Fibroblast of villous mesenchyme (primary cell): ENCODE measurements around the gene SPSB4. TPM values are rescaled to one million over a fixed set of nuclear protein-coding genes. Genes with fewer than 3 reads are reported as not detected.
"Not testable (repeated sequence)": the region's sequence is repeated elsewhere in the genome, so short reads cannot be mapped to it uniquely, and the experiment has no call there.

Experiments used
- DNase-seq: peaks from one replicate; pipeline ENCODE4 v3.0.0-alpha.2; 2010; ENCODE audit warnings: low read depth
- H3K4me3 ChIP-seq: 2 replicates; pipeline ENCODE4 v1.5.1; 2011; ENCODE audit warnings: low read depth, mild to moderate bottlenecking, low read length
- total RNA-seq: library from RNA; depleted of rRNA; stranded (reverse); fragments of >200 nt; gene quantifications from 2 replicates; pipeline ENCODE4 v1.2.3, GENCODE V29; 2012
- TF ChIP-seq, protein P1 (sequence below): IDR thresholded peaks from 2 replicates; pipeline ENCODE4 v1.5.1; 2012; ENCODE audit warnings: low read depth, mild to moderate bottlenecking, low read length; ENCODE audit not compliant: insufficient read depth

The SPSB4 gene
- total RNA-seq, 1 donor = not detected

DNA sequence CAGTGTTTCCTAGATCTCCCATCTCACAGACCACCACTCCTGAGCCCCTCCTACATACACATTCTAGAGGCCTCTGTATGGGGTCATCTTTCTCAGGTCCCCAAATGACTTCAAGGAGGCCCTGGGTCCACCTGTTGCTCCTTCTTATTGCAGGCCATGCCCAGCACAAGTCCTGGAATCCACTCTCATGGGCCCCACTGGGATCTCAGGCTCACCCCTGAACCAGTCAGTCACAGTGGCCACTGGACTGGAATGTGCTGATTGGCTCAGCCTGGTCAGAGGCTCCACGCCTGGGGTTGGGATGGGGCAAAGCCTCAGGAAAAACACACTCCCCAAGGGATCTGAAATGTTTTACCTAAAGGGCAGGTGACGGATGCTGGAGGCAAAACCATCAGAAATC is 55.7 kb downstream of the SPSB4 start:
- TF ChIP-seq, protein P1, sequence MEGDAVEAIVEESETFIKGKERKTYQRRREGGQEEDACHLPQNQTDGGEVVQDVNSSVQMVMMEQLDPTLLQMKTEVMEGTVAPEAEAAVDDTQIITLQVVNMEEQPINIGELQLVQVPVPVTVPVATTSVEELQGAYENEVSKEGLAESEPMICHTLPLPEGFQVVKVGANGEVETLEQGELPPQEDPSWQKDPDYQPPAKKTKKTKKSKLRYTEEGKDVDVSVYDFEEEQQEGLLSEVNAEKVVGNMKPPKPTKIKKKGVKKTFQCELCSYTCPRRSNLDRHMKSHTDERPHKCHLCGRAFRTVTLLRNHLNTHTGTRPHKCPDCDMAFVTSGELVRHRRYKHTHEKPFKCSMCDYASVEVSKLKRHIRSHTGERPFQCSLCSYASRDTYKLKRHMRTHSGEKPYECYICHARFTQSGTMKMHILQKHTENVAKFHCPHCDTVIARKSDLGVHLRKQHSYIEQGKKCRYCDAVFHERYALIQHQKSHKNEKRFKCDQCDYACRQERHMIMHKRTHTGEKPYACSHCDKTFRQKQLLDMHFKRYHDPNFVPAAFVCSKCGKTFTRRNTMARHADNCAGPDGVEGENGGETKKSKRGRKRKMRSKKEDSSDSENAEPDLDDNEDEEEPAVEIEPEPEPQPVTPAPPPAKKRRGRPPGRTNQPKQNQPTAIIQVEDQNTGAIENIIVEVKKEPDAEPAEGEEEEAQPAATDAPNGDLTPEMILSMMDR = no peak

GRCh38 chr3:141108039-141108438 is 56.9 kb downstream of the SPSB4 start:
- no peak for DNase-seq
- TF ChIP-seq, protein P1 = no peak

More for the DNA sequence above, 55.7 kb downstream of the SPSB4 start:
- DNase-seq = no peak
- no peak overlapping the region for H3K4me3 ChIP-seq

GRCh38 chr3:141109751-141110150 is 58.6 kb downstream of the SPSB4 start:
- H3K4me3 ChIP-seq = no peak overlapping the region
- TF ChIP-seq, protein P1 = no peak
- DNase-seq = peak; percentile 56

More at GRCh38 chr3:141108039-141108438, 56.9 kb downstream of the SPSB4 start:
- no peak overlapping the region for H3K4me3 ChIP-seq

DNA sequence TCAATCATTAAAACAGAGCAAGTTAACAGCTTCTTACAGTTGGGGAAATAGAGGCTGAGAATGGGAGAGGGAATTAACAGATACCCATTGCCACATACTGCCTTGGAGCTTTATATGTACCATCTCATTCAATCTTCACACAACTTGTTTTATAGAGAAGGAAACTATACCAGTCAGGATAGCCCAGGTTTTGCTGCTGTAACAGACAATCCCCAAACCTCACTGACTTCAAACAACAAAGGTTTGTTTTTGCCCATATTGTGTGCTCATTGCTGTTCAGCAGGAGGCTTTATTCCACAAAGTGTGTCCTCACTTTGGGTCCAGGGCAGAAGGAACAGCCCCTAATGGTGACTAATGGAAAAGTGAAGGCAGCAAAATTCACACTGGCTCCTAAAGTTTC is 59.2 kb downstream of the SPSB4 start:
- no peak for DNase-seq
- no peak overlapping the region for H3K4me3 ChIP-seq
- TF ChIP-seq, protein P1 = no peak

DNA sequence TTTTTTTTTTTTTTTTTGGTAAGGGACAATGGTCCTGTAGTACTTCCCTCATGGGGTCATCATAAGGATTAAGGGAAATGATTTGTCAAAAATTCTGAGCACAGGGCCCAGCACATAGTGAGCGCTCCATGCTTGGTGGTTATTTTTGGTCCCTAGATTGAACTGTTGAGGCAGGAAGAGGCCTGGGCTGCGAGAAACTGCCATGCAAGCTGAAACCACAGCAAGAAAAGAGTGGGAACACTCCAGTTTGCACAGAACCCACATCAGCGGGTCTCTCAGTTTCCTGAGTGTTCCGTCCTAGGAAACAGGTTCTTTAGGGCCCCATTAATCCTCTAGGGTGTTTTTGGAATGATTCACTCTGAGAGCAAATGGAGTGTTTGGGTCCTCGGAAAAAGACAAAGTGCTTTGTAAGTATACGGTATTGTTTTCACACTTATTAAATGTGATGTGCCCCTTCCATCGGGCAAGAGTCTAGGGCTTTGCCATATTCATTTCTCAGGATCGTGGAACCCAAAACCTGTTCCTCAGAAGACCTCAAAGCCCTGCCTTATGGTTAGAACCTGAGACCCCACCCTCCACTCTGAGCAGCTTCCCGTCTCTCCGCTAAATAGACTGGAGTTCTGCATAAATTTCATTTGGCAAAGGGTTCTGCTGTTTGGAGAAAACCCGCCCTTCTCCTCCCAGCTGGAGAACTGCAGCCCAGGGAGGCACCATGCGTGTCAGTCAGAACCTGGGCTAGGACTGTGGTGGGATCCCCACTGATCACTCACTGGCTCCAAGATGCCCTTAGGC is 60.4 kb downstream of the SPSB4 start:
- TF ChIP-seq, protein P1 = no peak
- no peak for DNase-seq
- no peak overlapping the region for H3K4me3 ChIP-seq

GRCh38 chr3:141112686-141113297 is 61.6 kb downstream of the SPSB4 start:
- DNase-seq = no peak
- TF ChIP-seq, protein P1 = no peak
- no peak overlapping the region for H3K4me3 ChIP-seq

- not testable (repeated sequence) for H3K4me3 ChIP-seq, DNase-seq
Observed at GRCh38 chr3:141113680-141114079, 62.5 kb downstream of the SPSB4 start.
